PFSK-1 (cell line): Measurements from ENCODE around the gene MARK4.

Experiments
- FOXP2 ChIP-seq: optimal IDR thresholded peaks from 2 replicates; pipeline ENCODE3; 2011; ENCODE audit warnings: borderline replicate concordance, control low read depth, inconsistent platforms; ENCODE audit not compliant: insufficient read depth; ENCODE audit errors: extremely low read length, extremely low read depth
- POLR2AphosphoS5 ChIP-seq: IDR thresholded peaks from 2 replicates; pipeline ENCODE4 v1.6.1; 2012; ENCODE audit warnings: low read depth, mild to moderate bottlenecking, control low read depth, low read length, moderate library complexity
- SIN3A ChIP-seq: IDR thresholded peaks from 2 replicates; pipeline ENCODE4 v1.6.1; 2012; ENCODE audit warnings: mild to moderate bottlenecking, low read length, moderate library complexity, borderline replicate concordance; ENCODE audit not compliant: insufficient read depth
- TAF1 ChIP-seq: IDR thresholded peaks from 2 replicates; pipeline ENCODE4 v1.6.1; 2012; ENCODE audit warnings: low read length, control low read depth, borderline replicate concordance; ENCODE audit not compliant: insufficient read depth
- TF ChIP-seq, protein P1 (sequence below), 2 experiments: IDR thresholded peaks; 2 replicates each; pipeline versions ENCODE4 v1.6.1 to v1.8.0; 2011 to 2012; ENCODE audit warnings: low read depth in 2 of 2, low read length in 2 of 2, control low read depth in 1 of 2, inconsistent platforms in 1 of 2, mild to moderate bottlenecking in 1 of 2, moderate library complexity in 1 of 2; ENCODE audit not compliant: insufficient read depth in 1 of 2

Gene MARK4

GRCh38 chr19:45264781-45265317 is 13.8 kb downstream of the MARK4 start:
- TF ChIP-seq, protein P1, sequence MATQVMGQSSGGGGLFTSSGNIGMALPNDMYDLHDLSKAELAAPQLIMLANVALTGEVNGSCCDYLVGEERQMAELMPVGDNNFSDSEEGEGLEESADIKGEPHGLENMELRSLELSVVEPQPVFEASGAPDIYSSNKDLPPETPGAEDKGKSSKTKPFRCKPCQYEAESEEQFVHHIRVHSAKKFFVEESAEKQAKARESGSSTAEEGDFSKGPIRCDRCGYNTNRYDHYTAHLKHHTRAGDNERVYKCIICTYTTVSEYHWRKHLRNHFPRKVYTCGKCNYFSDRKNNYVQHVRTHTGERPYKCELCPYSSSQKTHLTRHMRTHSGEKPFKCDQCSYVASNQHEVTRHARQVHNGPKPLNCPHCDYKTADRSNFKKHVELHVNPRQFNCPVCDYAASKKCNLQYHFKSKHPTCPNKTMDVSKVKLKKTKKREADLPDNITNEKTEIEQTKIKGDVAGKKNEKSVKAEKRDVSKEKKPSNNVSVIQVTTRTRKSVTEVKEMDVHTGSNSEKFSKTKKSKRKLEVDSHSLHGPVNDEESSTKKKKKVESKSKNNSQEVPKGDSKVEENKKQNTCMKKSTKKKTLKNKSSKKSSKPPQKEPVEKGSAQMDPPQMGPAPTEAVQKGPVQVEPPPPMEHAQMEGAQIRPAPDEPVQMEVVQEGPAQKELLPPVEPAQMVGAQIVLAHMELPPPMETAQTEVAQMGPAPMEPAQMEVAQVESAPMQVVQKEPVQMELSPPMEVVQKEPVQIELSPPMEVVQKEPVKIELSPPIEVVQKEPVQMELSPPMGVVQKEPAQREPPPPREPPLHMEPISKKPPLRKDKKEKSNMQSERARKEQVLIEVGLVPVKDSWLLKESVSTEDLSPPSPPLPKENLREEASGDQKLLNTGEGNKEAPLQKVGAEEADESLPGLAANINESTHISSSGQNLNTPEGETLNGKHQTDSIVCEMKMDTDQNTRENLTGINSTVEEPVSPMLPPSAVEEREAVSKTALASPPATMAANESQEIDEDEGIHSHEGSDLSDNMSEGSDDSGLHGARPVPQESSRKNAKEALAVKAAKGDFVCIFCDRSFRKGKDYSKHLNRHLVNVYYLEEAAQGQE (IDR thresholded peaks at IDR 0.05; ENCODE audit: insufficient read depth in 1 of 2, low read depth in 2 of 2, low read length in 2 of 2) = no peak
- TF ChIP-seq TAF1 (no peak), FOXP2 (no peak), POLR2AphosphoS5 (no peak), SIN3A (no peak)

GRCh38 chr19:45265375-45265774 is 14.3 kb downstream of the MARK4 start:
- TF ChIP-seq SIN3A (no peak), POLR2AphosphoS5 (no peak), FOXP2 (no peak), TAF1 (no peak)
- TF ChIP-seq, protein P1 (IDR thresholded peaks at IDR 0.05; ENCODE audit: insufficient read depth in 1 of 2, low read depth in 2 of 2, low read length in 2 of 2) = no peak

DNA sequence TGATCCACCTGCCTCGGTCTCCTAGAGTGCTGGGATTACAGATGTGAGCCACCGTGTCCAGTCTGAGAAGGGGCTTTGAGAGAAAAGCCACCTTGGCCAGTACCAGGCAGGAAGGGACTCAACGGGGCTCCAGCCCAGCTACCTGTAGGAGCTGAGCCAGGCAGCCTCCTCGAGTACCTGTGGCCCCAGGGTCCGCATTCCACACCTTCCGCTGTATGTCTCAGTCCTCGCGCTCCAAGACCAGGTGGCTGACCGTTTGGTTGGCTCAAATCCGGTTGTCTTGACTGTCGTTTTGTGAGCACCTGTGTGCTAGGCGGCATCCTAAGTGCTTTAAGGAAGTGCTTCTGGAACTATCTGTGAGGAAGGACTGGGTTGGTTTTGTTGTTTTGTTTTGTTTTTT is 16.2 kb downstream of the MARK4 start:
- no peak for TF ChIP-seq TAF1
- no peak for TF ChIP-seq SIN3A
- no peak for TF ChIP-seq FOXP2
- TF ChIP-seq, protein P1 (IDR thresholded peaks at IDR 0.05; ENCODE audit: insufficient read depth in 1 of 2, low read depth in 2 of 2, low read length in 2 of 2) = no peak
- no peak for TF ChIP-seq POLR2AphosphoS5

DNA sequence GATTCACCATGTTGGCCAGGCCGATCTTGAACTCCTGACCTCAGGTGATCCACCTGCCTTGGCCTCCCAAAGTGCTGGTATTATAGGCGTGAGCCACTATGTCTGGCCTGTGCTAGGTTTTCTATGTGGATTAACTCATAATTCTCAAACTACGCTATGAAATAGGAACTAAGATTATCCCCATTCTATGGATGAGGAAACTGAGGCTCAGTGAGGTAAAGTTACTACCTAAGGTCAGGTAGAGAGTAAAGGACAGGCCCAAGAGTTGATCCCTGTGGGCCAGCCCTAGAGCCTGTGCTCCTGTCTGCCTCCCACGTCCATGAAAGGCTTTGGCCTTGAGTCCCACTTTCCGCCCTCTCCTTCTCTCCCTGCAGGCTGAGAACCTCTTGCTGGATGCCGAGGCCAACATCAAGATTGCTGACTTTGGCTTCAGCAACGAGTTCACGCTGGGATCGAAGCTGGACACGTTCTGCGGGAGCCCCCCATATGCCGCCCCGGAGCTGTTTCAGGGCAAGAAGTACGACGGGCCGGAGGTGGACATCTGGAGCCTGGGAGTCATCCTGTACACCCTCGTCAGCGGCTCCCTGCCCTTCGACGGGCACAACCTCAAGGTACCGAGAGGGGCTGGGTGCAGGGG is 20.1 kb downstream of the MARK4 start:
- no peak for TF ChIP-seq TAF1
- no peak for TF ChIP-seq SIN3A
- no peak for TF ChIP-seq FOXP2
- no peak for TF ChIP-seq POLR2AphosphoS5
- TF ChIP-seq, protein P1 (IDR thresholded peaks at IDR 0.05; ENCODE audit: insufficient read depth in 1 of 2, low read depth in 2 of 2, low read length in 2 of 2) = no peak

DNA sequence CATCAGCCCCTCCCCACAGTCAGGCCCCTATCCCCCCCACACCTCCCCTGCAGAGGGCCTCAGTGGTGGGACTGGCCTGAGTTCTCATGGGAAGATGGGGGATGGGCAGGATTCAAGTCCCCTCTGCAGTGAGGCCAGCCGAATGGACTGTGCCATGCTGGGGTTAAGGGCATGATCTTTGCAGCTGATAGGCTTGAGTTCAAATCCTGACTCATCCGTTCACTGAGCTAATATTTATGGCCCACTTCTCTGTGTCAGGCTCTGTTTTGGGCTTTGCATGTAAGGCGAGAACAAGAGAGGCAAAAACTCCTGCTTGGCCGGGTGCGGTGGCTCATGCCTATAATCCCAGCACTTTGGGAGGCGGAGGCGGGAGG is 20.7 kb downstream of the MARK4 start:
- TF ChIP-seq POLR2AphosphoS5 (no peak), SIN3A (no peak), FOXP2 (no peak), TAF1 (no peak)
